Muscle of back (tissue), 11 donors: Measurements from ENCODE around the gene CCNK. TPM values are rescaled to one million over a fixed set of nuclear protein-coding genes. Genes with fewer than 3 reads are reported as not detected.

Experiments used
- DNase-seq, 3 donors: peaks; one replicate each; pipeline versions ENCODE4 v3.0.0 to v3.0.0-alpha.2; 2013
- polyA plus RNA-seq, 10 donors: library from polyadenylated mRNA; unstranded; fragments of 120-200 nt; gene quantifications; one replicate each; pipeline ENCODE4 v1.2.1, GENCODE V29; 2013; ENCODE audit not compliant: insufficient read length in 10 of 10

Gene CCNK
- polyA plus RNA-seq, 10 donors = 30.9 to 46.5 (median 33.8) TPM

GRCh38 chr14:99518441-99519346 is 37.5 kb downstream of the CCNK start:
- peak in 2 of 3 donors; percentile 44 to 66 for DNase-seq

GRCh38 chr14:99519347-99519881 is 38.2 kb downstream of the CCNK start:
- no peak for DNase-seq

GRCh38 chr14:99519931-99520421 is 38.8 kb downstream of the CCNK start:
- DNase-seq = no peak

GRCh38 chr14:99520571-99521081 is 39.4 kb downstream of the CCNK start:
- DNase-seq = no peak

- no peak for DNase-seq
These were observed 40.2 kb downstream of the CCNK start for GRCh38 chr14:99521176-99522024.

- no peak for DNase-seq
These were observed 40.8 kb downstream of the CCNK start for GRCh38 chr14:99522025-99522401.

- no peak for DNase-seq
These were observed 41.3 kb downstream of the CCNK start for GRCh38 chr14:99522457-99522891.

GRCh38 chr14:99522934-99523703 is 41.9 kb downstream of the CCNK start:
- no peak for DNase-seq

GRCh38 chr14:99523704-99524055 is 42.5 kb downstream of the CCNK start:
- no peak for DNase-seq

GRCh38 chr14:99524091-99524661 is 43.0 kb downstream of the CCNK start:
- DNase-seq = no peak

- no peak for DNase-seq
These were observed 43.8 kb downstream of the CCNK start for GRCh38 chr14:99524804-99525698.

GRCh38 chr14:99525699-99526080 is 44.5 kb downstream of the CCNK start:
- DNase-seq = no peak

- DNase-seq = no peak
These were observed 45.8 kb downstream of the CCNK start for GRCh38 chr14:99527026-99527425.

- DNase-seq = no peak
These were observed 46.3 kb downstream of the CCNK start for GRCh38 chr14:99527427-99528076.

GRCh38 chr14:99529899-99530298 is 48.7 kb downstream of the CCNK start:
- no peak for DNase-seq

GRCh38 chr14:99530407-99531155 is 49.4 kb downstream of the CCNK start:
- no peak for DNase-seq

GRCh38 chr14:99531251-99532096 is 50.3 kb downstream of the CCNK start:
- peak in 1 of 3 donors; percentile 39 for DNase-seq

- no peak for DNase-seq
These were observed 51.1 kb downstream of the CCNK start for GRCh38 chr14:99532310-99532709.
